Stomach (tissue), 4 donors: ENCODE data around the gene SIGLEC7.

Experiments
- CTCF ChIP-seq, 7 experiments: fragments of 450-650 bp in 4 of 7; fragments of 200-600 bp in 3 of 7; sonication (generic) in 3 of 7; IDR thresholded peaks; one replicate each; pipeline ENCODE4 v1.5.1; 2016 to 2019; ENCODE audit warnings: antibody characterized with exemption in 7 of 7, control low read depth in 2 of 7, mild to moderate bottlenecking in 1 of 7
- POLR2AphosphoS5 ChIP-seq, 3 donors: sonication (generic); formaldehyde crosslinking; IDR thresholded peaks; one replicate each; pipeline ENCODE4 v1.6.1; 2016; ENCODE audit warnings: antibody characterized with exemption in 3 of 3

GRCh38 chr19:51103926-51104341, 38.2 kb upstream of the SIGLEC7 start:
- no peak for TF ChIP-seq POLR2AphosphoS5 (IDR thresholded peaks at IDR 0.05)
- no peak for TF ChIP-seq CTCF (IDR thresholded peaks at IDR 0.05)
